B cell (primary cell): ENCODE results near the gene TBK1. TPM values are rescaled to one million over a fixed set of nuclear protein-coding genes. Genes with fewer than 3 reads are reported as not detected.
"Not testable (repeated sequence)": the region's sequence is repeated elsewhere in the genome, so short reads cannot be mapped to it uniquely, and the experiment has no call there.

ENCODE experiments used
- ATAC-seq: fragments of 200-7000 bp; cut with Tn5 transposase; one replicate; pipeline ENCODE4 v1.10.0; 2021; ENCODE audit warnings: low read depth, mild to moderate bottlenecking, moderate number of reproducible peaks, moderate library complexity
- CTCF ChIA-PET: fragments of 350-600 bp; sonication (Branson Sonifier 250); formaldehyde crosslinking; loops from one replicate; lab custom pipeline; 2021; ENCODE audit warnings: antibody characterized with exemption, inconsistent platforms; lab: Charles Lee
- POLR2A ChIA-PET: fragments of 350-600 bp; sonication (Branson Sonifier 250); formaldehyde crosslinking; loops from one replicate; lab custom pipeline; 2021; ENCODE audit warnings: antibody characterized with exemption; lab: Charles Lee
- DNase-seq: peaks from one replicate; pipeline ENCODE4 v3.0.0; 2013
- H2AFZ ChIP-seq: 2 replicates; pipeline ENCODE4 v1.6.1; 2012; ENCODE audit warnings: mild to moderate bottlenecking, low read depth, low read length; ENCODE audit not compliant: insufficient read depth, poor library complexity, severe bottlenecking
- H3K27ac ChIP-seq, 2 donors: 1 replicate in 1 of 2; 2 replicates in 1 of 2; pipeline ENCODE4 v1.5.1; 2012 to 2013; ENCODE audit warnings: low read length in 2 of 2, mild to moderate bottlenecking in 2 of 2, moderate library complexity in 1 of 2
- H3K27me3 ChIP-seq, 4 experiments: fragments of 200-600 bp in 1 of 4; sonication (generic) in 1 of 4; replicated peaks in 1 of 4; 1 replicate in 2 of 4; 2 replicates in 2 of 4; pipeline versions ENCODE4 v1.6.1 to v1.7.0; 2013 to 2016; ENCODE audit warnings: low read length in 3 of 4, mild to moderate bottlenecking in 2 of 4, mixed read lengths in 1 of 4, moderate library complexity in 1 of 4; ENCODE audit not compliant: insufficient read depth in 4 of 4, control insufficient read depth in 3 of 4; ENCODE audit errors: control extremely low read depth in 1 of 4
- H3K36me3 ChIP-seq, 2 experiments: replicated peaks in 1 of 2; 1 replicate in 1 of 2; 2 replicates in 1 of 2; pipeline versions ENCODE4 v1.6.1 to v1.7.1; 2013; ENCODE audit warnings: low read length in 1 of 2; ENCODE audit not compliant: insufficient read depth in 2 of 2, control insufficient read depth in 1 of 2; ENCODE audit errors: control extremely low read depth in 1 of 2, extremely low read depth in 1 of 2
- H3K4me1 ChIP-seq, 2 donors: fragments of 200-600 bp in 1 of 2; sonication (generic) in 1 of 2; 1 replicate in 1 of 2; 2 replicates in 1 of 2; pipeline versions ENCODE4 v1.5.1 to v1.6.1; 2013 to 2017; ENCODE audit warnings: low read length in 2 of 2; ENCODE audit not compliant: control insufficient read depth in 2 of 2, insufficient read depth in 2 of 2
- H3K4me2 ChIP-seq: replicated peaks from 2 replicates; pipeline ENCODE3; 2012; ENCODE audit warnings: mild to moderate bottlenecking, low read depth, low read length; ENCODE audit not compliant: poor library complexity, severe bottlenecking
- H3K4me3 ChIP-seq, 5 experiments: fragments of 200-600 bp in 1 of 5; sonication (generic) in 1 of 5; 1 replicate in 3 of 5; 2 replicates in 2 of 5; pipeline versions ENCODE4 v1.5.1 to v1.7.0; 2011 to 2016; ENCODE audit warnings: low read length in 4 of 5, mild to moderate bottlenecking in 4 of 5, low read depth in 2 of 5, control low read depth in 1 of 5, moderate library complexity in 1 of 5; ENCODE audit not compliant: insufficient read depth in 1 of 5; ENCODE audit errors: control extremely low read depth in 1 of 5, extremely low read depth in 1 of 5
- H3K79me2 ChIP-seq: fragments of 200-600 bp; sonication (generic); one replicate; pipeline ENCODE4 v1.6.0; 2016; ENCODE audit warnings: low read length; ENCODE audit not compliant: control insufficient read depth, insufficient read depth
- H3K9ac ChIP-seq: fragments of 200-600 bp; sonication (generic); 2 replicates; pipeline ENCODE4 v1.6.1; 2017; ENCODE audit warnings: mild to moderate bottlenecking, low read length, moderate library complexity
- H3K9me3 ChIP-seq, 3 donors: one replicate each; pipeline versions ENCODE4 v1.6.1 to v1.7.1; 2013; ENCODE audit warnings: low read length in 2 of 3; ENCODE audit not compliant: control insufficient read depth in 2 of 3, insufficient read depth in 1 of 3; ENCODE audit errors: control extremely low read depth in 1 of 3
- H4K20me1 ChIP-seq: 2 replicates; pipeline ENCODE4 v1.6.0; 2012; ENCODE audit warnings: mild to moderate bottlenecking, low read length; ENCODE audit not compliant: insufficient read depth, control insufficient read depth, poor library complexity, severe bottlenecking
- H3K27ac Mint-ChIP-seq: one replicate; pipeline ENCODE4 v1.8.0; 2021; ENCODE audit warnings: mixed read lengths
- H3K27me3 Mint-ChIP-seq: one replicate; pipeline ENCODE4 v1.8.0; 2021; ENCODE audit warnings: mixed read lengths
- H3K4me1 Mint-ChIP-seq: one replicate; pipeline ENCODE4 v1.8.0; 2021; ENCODE audit warnings: mixed read lengths
- H3K4me3 Mint-ChIP-seq: one replicate; pipeline ENCODE4 v1.8.0; 2021; ENCODE audit warnings: mixed read lengths
- H3K9me3 Mint-ChIP-seq: one replicate; pipeline ENCODE4 v1.8.0; 2022; ENCODE audit warnings: mixed read lengths; ENCODE audit not compliant: insufficient read depth
- CTCF ChIP-seq: fragments of 200-600 bp; IDR thresholded peaks from one replicate; pipeline ENCODE4 v1.8.0; 2022; ENCODE audit warnings: antibody characterized with exemption, mild to moderate bottlenecking
- EZH2 ChIP-seq: IDR thresholded peaks from 2 replicates; pipeline ENCODE4 v1.6.1; 2012; ENCODE audit warnings: borderline replicate concordance, low read depth, mild to moderate bottlenecking, moderate library complexity, low read length; ENCODE audit not compliant: insufficient read depth, poor library complexity, severe bottlenecking
- WGBS: methylation state at CpG from one replicate; pipeline ENCODE4 v1.1.5; 2013; ENCODE audit warnings: missing lambda C conversion rate; ENCODE audit not compliant: insufficient coverage; 5-methylcytosine and 5-hydroxymethylcytosine counted together
- intact Hi-C: fragments of 100-400 bp; cut with micrococcal nuclease; formaldehyde crosslinking; loops from one replicate; pipeline ENCODE4 v1.10.0; 2022
- polyA plus RNA-seq: library from polyadenylated mRNA; depleted of rRNA; stranded (reverse); fragments of >200 nt; gene quantifications from 2 replicates; pipeline ENCODE4 v1.2.3, GENCODE V29; 2012
- total RNA-seq, 2 donors: library from RNA; stranded (reverse); fragments of 120-200 nt in 1 of 2; gene quantifications; 1 replicate in 1 of 2; 2 replicates in 1 of 2; pipeline versions ENCODE4 v1.2.3 to v1.2.4, GENCODE V29; 2013 to 2022

Gene TBK1
- total and polyA plus RNA-seq, 2 donors (not counting 1 experiment from before 2014, with no cell fraction given): 10.4 to 46.9 TPM

- TF ChIP-seq EZH2: no peak
- TF ChIP-seq CTCF: no peak
- WGBS: no CpG with 5 or more reads among the region's 6 CpGs
- H3K27me3 Mint-ChIP-seq: peaks cover 18% of the 10 kb centered on the region
- H3K9me3 ChIP-seq: no peaks in the 10 kb centered on the region
- no peaks in the 10 kb centered on the region for H3K79me2 ChIP-seq
- H3K27me3 ChIP-seq: no peaks in the 10 kb centered on the region
- H3K27ac Mint-ChIP-seq: no peak overlapping the region
- ChIA-PET POLR2A (no interaction called here), CTCF (interaction anchor here (0.7 to 2.0 kb wide), 2 partner anchors 15 to 1832 kb away, joined by 4 to 5 read pairs; no protein-coding TSS in a partner anchor)
- ATAC-seq (no peak), DNase-seq (no peak)
- no peaks in the 10 kb centered on the region for H3K4me1 ChIP-seq
- H3K9ac ChIP-seq: no peak overlapping the region
- H3K9me3 Mint-ChIP-seq: no peaks in the 10 kb centered on the region
- no peaks in the 10 kb centered on the region for H3K4me1 Mint-ChIP-seq
- H3K4me3 ChIP-seq: no peak overlapping the region
- no peak overlapping the region for H2AFZ ChIP-seq
- intact Hi-C loops: no loop called here
- H4K20me1 ChIP-seq: no peaks in the 10 kb centered on the region
- H3K36me3 ChIP-seq: no peaks in the 10 kb centered on the region
- H3K4me3 Mint-ChIP-seq: no peak overlapping the region
- no peak overlapping the region for H3K4me2 ChIP-seq
- H3K27ac ChIP-seq: no peak overlapping the region
Measured at GRCh38 chr12:64534672-64535199, 82.8 kb downstream of the TBK1 start.

GRCh38 chr12:64538121-64538520 lies 86.2 kb downstream of the TBK1 start:
- H3K79me2 ChIP-seq: no peaks in the 10 kb centered on the region
- no peaks in the 10 kb centered on the region for H3K36me3 ChIP-seq
- no peaks in the 10 kb centered on the region for H3K9me3 ChIP-seq
- H3K9ac ChIP-seq: no peak overlapping the region
- Mint-ChIP-seq H3K9me3 (no peaks in the 10 kb centered on the region), H3K27me3 (peaks cover 25% of the 10 kb centered on the region), H3K4me3 (no peak overlapping the region), H3K4me1 (no peaks in the 10 kb centered on the region), H3K27ac (no peak overlapping the region)
- no peak overlapping the region for H2AFZ ChIP-seq
- no peak for TF ChIP-seq CTCF
- no peak for TF ChIP-seq EZH2
- DNase-seq (no peak), ATAC-seq (no peak)
- no peaks in the 10 kb centered on the region for H3K4me1 ChIP-seq
- H3K4me3 ChIP-seq: no peak overlapping the region
- H4K20me1 ChIP-seq: no peaks in the 10 kb centered on the region
- no peak overlapping the region for H3K27ac ChIP-seq
- no peak overlapping the region for H3K4me2 ChIP-seq
- no peaks in the 10 kb centered on the region for H3K27me3 ChIP-seq
- ChIA-PET CTCF (interaction anchor here (1.4 to 1.7 kb wide), 2 partner anchors 10 to 160 kb away, joined by 3 to 5 read pairs; no protein-coding TSS in a partner anchor), POLR2A (no interaction called here)
- WGBS: 96% methylated on average over 3 of the region's 4 CpGs
- intact Hi-C loops: no loop called here

GRCh38 chr12:64542409-64543047 lies 90.6 kb downstream of the TBK1 start:
- H3K79me2 ChIP-seq, H3K27ac Mint-ChIP-seq, H3K4me1 ChIP-seq, H3K4me3 Mint-ChIP-seq, H3K4me3 ChIP-seq, H3K9ac ChIP-seq, H3K27me3 ChIP-seq, H3K9me3 ChIP-seq, H3K36me3 ChIP-seq, intact Hi-C loops, H3K27ac ChIP-seq, DNase-seq, H3K4me2 ChIP-seq, POLR2A ChIA-PET, ATAC-seq, H2AFZ ChIP-seq, H3K4me1 Mint-ChIP-seq, H4K20me1 ChIP-seq, H3K9me3 Mint-ChIP-seq: not testable (repeated sequence)
- peaks cover 20% of the 10 kb centered on the region for H3K27me3 Mint-ChIP-seq
- 93% methylated on average over 15 of the region's 24 CpGs for WGBS
- CTCF ChIA-PET: interaction anchor here (1.6 kb wide), 1 partner anchor 155 kb away, joined by 8 read pairs; no protein-coding TSS in a partner anchor
